HG03558 (cell line): ENCODE data around the gene NELFE.
A peak's percentile ranks its signal among the peaks of the same experiment; 100 is the strongest.
"Not testable (repeated sequence)": the region's sequence is repeated elsewhere in the genome, so short reads cannot be mapped to it uniquely, and the experiment has no call there.

Source experiments
- ATAC-seq: cut with Tn5 transposase; IDR thresholded peaks from one replicate; pipeline ENCODE4 v1.9.1; 2021; ENCODE audit warnings: moderate number of reproducible peaks; ENCODE audit not compliant: unreplicated experiment; ENCODE audit errors: extremely low read depth

The NELFE gene

DNA sequence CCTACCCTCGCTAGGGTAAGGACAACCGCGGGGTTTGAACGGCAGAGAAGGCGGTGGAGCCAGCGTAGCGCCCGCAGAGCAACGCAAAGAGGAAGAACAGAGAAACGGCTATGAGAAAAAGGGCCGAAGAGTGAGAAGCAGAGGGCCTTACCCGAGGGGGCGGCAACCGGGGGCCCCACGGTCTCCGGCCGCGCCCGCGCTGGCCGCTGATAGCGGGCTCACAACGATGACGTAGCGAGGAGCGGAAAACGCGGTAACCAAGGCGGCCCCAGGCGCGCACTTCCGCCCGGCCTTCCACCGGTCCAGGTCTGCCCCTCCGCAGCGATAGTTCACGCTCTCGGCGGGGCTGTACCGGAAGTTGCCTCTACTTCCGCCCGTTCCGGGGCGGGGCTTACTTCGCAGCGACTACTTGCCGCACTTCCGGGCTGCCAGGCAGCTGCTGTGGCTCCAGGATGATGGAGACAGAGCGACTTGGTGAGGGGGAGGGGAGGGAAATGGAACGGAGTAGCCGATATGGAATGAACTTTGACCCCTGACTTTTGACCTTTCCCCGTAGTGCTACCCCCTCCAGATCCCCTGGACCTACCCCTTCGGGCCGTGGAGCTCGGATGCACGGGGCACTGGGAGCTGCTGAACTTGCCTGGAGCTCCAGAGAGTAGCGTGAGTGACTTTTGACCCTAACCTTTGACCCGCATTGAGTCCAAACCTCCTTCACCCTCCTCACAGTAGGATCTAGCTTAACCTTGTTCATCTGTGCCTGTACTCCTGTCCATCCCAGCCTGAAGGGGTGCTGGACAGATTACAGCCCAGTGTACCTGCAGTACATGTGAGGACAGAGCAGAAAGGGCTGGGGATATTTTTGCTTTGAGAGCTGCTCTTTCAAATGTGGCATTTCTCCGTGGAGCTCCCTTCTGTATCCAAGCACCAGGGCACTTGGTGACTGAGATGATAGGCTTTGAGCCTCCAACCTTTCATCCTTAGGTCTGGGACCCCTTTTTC lies at the start of gene NELFE, which contains the start of gene SKIC2:
Gene NELFE (minus strand): TSS at position 231 of the 999 bp plus-strand sequence. CDS start 525 bp downstream, outside the sequence.
Gene SKIC2 (plus strand): TSS at position 435 of the 999 bp plus-strand sequence. CDS start 18 bp downstream, at position 453.
- peak; percentile 89 for ATAC-seq

- ATAC-seq = not testable (repeated sequence)
Observed at GRCh38 chr6:32008037-32008436, 49.3 kb upstream of the NELFE start.

DNA sequence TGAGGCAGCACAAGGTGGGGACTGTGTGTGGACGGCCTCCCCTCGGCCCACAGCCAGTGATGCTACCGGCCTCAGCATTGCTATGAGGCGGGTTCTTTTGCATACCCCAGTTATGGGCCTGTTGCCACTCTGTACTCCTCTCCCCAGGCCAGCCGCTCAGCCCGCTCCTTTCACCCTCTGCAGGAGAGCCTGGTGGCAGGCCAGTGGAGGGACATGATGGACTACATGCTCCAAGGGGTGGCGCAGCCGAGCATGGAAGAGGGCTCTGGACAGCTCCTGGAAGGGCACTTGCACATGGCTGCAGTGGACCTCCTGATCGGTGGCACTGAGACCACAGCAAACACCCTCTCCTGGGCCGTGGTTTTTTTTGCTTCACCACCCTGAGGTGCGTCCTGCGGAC lies 48.3 kb upstream of the NELFE start:
- not testable (repeated sequence) for ATAC-seq

GRCh38 chr6:32005991-32006529 lies 47.3 kb upstream of the NELFE start:
- not testable (repeated sequence) for ATAC-seq

DNA sequence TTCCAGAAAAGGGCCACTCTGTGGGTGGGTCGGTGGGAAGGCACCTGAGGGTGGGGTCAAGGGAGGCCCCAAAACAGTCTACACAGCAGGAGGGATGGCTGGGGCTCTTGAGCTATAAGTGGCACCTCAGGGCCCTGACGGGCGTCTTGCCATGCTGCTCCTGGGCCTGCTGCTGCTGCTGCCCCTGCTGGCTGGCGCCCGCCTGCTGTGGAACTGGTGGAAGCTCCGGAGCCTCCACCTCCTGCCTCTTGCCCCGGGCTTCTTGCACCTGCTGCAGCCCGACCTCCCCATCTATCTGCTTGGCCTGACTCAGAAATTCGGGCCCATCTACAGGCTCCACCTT lies 46.7 kb upstream of the NELFE start:
- ATAC-seq = not testable (repeated sequence)

- not testable (repeated sequence) for ATAC-seq
Observed at GRCh38 chr6:32004864-32005537, 46.2 kb upstream of the NELFE start.

DNA sequence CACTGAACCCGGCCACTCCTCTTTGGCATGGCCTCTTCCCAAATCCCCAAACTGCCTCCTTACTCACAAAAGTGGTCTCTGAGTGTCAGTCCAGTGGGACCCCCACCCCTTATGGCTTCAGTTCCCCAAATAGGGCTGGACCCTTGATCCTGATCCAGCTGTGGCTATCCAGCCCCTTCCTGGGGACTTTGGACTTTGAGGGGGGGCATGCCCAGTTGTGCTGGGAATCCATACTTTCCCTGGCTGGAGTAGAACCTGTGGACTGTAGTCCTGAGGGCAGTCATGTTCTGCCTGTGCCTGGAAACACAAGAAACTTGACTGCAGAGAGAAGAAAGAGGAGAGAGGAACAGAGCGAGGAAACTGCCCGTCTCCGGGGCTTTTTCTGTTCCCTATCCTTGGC lies 45.6 kb upstream of the NELFE start:
- ATAC-seq = not testable (repeated sequence)

DNA sequence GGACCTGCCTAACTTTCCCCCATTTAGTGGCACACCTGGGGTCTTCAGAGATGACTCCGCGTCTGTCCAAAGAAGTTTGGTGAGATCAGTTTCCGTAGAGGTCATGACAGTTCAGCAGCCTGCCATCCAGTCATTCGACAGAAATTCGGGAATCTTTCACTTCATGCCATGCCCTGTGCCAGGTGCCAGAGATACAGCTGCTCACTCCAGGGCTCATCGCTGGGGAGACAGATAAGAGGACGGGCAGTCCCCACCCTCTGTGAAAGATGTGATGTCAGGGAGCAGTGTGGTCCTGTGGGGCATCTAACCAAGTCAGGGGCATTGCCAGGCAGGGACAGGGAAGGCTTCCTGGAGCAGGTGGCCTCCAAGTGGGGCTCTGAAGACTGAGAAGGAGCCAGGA lies 44.5 kb upstream of the NELFE start:
- ATAC-seq = not testable (repeated sequence)

- ATAC-seq = not testable (repeated sequence)
Observed at GRCh38 chr6:32002546-32003268, 43.9 kb upstream of the NELFE start.

- not testable (repeated sequence) for ATAC-seq
Observed at GRCh38 chr6:31996385-31996784, 37.6 kb upstream of the NELFE start.

DNA sequence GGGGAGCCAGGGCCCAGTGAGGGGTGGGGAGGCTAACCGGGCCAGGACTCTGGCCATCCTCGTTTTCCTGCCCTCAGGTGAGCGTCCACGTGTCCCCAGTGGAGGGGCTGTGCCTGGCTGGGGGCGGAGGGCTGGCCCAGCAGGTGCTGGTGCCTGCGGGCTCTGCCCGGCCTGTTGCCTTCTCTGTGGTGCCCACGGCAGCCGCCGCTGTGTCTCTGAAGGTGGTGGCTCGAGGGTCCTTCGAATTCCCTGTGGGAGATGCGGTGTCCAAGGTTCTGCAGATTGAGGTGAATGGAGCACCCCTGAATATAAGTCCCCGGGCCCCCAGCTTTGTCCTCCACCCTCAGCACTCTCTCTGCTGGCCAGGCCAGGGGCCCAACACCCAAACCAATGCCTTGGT lies 35.6 kb upstream of the NELFE start:
- not testable (repeated sequence) for ATAC-seq

GRCh38 chr6:31989363-31989762 lies 30.6 kb upstream of the NELFE start:
- not testable (repeated sequence) for ATAC-seq

DNA sequence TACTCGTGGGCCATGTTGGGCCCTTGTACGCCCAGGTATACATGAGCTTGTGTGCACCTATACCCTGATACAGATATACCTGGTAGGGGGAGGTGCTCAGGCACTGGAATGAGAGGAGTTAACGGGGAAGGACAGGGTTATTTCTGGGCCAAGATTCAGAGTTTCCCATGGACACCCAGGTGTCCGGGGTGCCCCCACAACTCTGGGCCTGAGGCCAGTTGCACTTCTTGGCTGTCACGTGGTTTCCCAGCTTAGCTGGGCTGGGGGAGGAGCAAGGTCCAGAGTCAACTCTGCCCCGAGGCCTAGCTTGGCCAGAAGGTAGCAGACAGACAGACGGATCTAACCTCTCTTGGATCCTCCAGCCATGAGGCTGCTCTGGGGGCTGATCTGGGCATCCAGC lies 23.0 kb upstream of the NELFE start, which contains the start of gene C4A:
Gene C4A (plus strand): TSS at position 314 of the 400 bp plus-strand sequence. CDS start 51 bp downstream, at position 365.
- ATAC-seq = not testable (repeated sequence)

GRCh38 chr6:31980998-31981397 lies 22.2 kb upstream of the NELFE start:
- ATAC-seq = not testable (repeated sequence)

GRCh38 chr6:31980195-31980876 lies 21.6 kb upstream of the NELFE start:
- ATAC-seq = not testable (repeated sequence)

DNA sequence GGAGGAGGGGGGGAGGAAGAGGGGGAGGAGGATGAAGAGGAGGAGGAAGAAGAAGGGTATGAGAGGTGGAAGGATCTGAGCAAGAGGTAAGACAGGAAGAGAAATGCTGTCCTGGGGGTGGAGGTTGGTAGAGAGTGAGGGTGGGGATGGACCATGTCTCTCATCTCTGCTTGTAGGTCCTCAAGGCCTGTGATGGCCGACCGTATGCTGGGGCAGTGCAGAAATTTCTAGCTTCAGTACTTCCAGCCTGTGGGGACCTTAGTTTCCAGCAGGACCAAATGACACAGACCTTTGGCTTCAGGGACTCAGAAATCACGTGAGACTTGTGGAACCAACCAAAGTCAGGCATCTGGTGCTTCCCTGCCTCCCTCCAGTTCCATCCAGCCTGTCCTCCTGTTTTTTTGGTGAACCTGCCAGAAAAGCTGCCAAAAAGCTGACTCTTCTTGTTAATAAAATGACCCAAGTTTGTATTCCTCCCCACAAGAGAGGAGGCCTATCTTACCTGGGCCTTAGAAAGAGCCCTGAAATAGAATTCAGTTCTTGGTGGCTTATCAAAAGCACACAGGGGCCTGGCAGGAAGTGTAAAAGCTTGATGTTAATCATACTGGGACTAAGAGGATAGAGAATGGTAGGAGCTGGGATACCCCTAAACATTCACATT lies 20.6 kb upstream of the NELFE start:
- ATAC-seq = no peak

GRCh38 chr6:31978831-31979230 lies 20.1 kb upstream of the NELFE start:
- no peak for ATAC-seq

- no peak for ATAC-seq
Observed at GRCh38 chr6:31977816-31978431, 19.2 kb upstream of the NELFE start.
